GM12873 (cell line): ENCODE results near the gene CDC73.

Experiments
- CTCF ChIP-seq: IDR thresholded peaks from 2 replicates; pipeline ENCODE4 v1.5.1; 2012; ENCODE audit warnings: low read depth, mild to moderate bottlenecking, moderate library complexity, low read length, control low read depth; ENCODE audit not compliant: insufficient read depth; ENCODE audit errors: missing control alignments

CDC73 gene

GRCh38 chr1:193108471-193108870, 13.4 kb upstream of the CDC73 start:
- no peak for TF ChIP-seq CTCF

GRCh38 chr1:193109619-193110018, 12.2 kb upstream of the CDC73 start:
- no peak for TF ChIP-seq CTCF

- no peak for TF ChIP-seq CTCF
Measured at GRCh38 chr1:193110246-193110645, 11.6 kb upstream of the CDC73 start.

- no peak for TF ChIP-seq CTCF
Measured at GRCh38 chr1:193110864-193111263, 11.0 kb upstream of the CDC73 start.

GRCh38 chr1:193111641-193112090, 10.2 kb upstream of the CDC73 start:
- no peak for TF ChIP-seq CTCF

- TF ChIP-seq CTCF = no peak
Measured at GRCh38 chr1:193113258-193113991, 8.4 kb upstream of the CDC73 start.

- no peak for TF ChIP-seq CTCF
Measured at GRCh38 chr1:193113992-193114332, 7.9 kb upstream of the CDC73 start.
